OCI-LY7 (cell line): ENCODE data around the gene CDKL4.

Source experiments
- CTCF ChIP-seq: fragments of 200-600 bp; sonication (generic); conservative IDR thresholded peaks from 2 replicates; pipeline ENCODE4 v1.5.1; 2014; ENCODE audit warnings: mild to moderate bottlenecking, antibody characterized with exemption, low read length, moderate library complexity, mixed read lengths
- EZH2phosphoT487 ChIP-seq: fragments of 200-600 bp; sonication (generic); IDR thresholded peaks from 2 replicates; pipeline ENCODE4 v1.6.1; 2018; ENCODE audit warnings: low read depth, borderline replicate concordance, mild to moderate bottlenecking, mixed run types, antibody characterized with exemption, low read length, moderate library complexity, mixed read lengths

- no peak for TF ChIP-seq EZH2phosphoT487
- no peak for TF ChIP-seq CTCF
Measured at GRCh38 chr2:39145906-39146421, 97.8 kb downstream of the CDKL4 start.
